HL-60 (cell line): ENCODE results near the gene MLYCD.

ENCODE experiments used
- DNase-seq, 2 experiments: peaks; one replicate each; pipeline ENCODE4 v3.0.0-alpha.2; 2010 to 2020; ENCODE audit warnings: low read depth in 1 of 2, low spot score in 1 of 2
- H3K27ac ChIP-seq: fragments of 250-450 bp; sonication (Bioruptor Pico); replicated peaks from 2 replicates; pipeline ENCODE4 v1.5.1; 2020; ENCODE audit warnings: mild to moderate bottlenecking, moderate library complexity
- H3K27me3 ChIP-seq: fragments of 250-450 bp; sonication (Bioruptor Pico); 2 replicates; pipeline ENCODE4 v1.5.1; 2021; ENCODE audit warnings: mild to moderate bottlenecking, moderate library complexity; ENCODE audit not compliant: insufficient read depth, poor library complexity, severe bottlenecking
- H3K4me3 ChIP-seq: replicated peaks from 2 replicates; pipeline ENCODE4 v1.5.1; 2011; ENCODE audit warnings: mild to moderate bottlenecking, control low read depth, low read length; ENCODE audit not compliant: insufficient read depth
- GABPA ChIP-seq: IDR thresholded peaks from 2 replicates; pipeline ENCODE4 v1.6.1; 2012; ENCODE audit warnings: low read depth
- POLR2AphosphoS5 ChIP-seq: IDR thresholded peaks from 2 replicates; pipeline ENCODE4 v1.6.1; 2012; ENCODE audit warnings: low read depth
- SPI1 ChIP-seq: IDR thresholded peaks from 2 replicates; pipeline ENCODE4 v1.6.1; 2012; ENCODE audit warnings: low read depth, mild to moderate bottlenecking, borderline replicate concordance
- TF ChIP-seq, protein P1 (sequence below): IDR thresholded peaks from 2 replicates; pipeline ENCODE4 v1.6.1; 2012; ENCODE audit warnings: low read depth; ENCODE audit not compliant: insufficient replicate concordance
- TF ChIP-seq, protein P2 (sequence below): IDR thresholded peaks from one replicate; pipeline ENCODE4 v1.5.1; 2011; ENCODE audit warnings: low read length, control low read depth, inconsistent platforms; ENCODE audit not compliant: insufficient read depth

MLYCD gene

DNA sequence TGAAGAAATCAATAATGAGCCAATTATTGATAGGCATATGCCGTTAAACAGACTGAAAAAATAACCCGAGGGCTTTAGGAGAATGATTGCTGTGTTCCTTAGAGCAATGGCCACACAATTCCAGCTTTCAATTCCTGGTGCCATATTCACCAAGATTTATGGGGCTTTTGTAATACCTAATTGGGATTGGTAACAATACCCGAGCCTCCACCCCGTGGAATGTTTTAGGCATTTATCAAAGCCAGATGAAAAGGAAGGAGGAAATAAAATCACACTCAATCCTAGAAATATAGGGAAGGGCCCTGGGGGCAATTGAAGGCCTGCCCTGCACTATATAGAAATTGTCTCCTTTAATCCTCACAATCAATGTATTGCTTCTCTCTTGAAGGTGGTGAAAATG is 42.1 kb upstream of the MLYCD start:
- no peak overlapping the region for H3K4me3 ChIP-seq
- H3K27me3 ChIP-seq, result peaks cover 2% of the 10 kb centered on the region
- no peak overlapping the region for H3K27ac ChIP-seq
- TF ChIP-seq GABPA (no peak), SPI1 (no peak), POLR2AphosphoS5 (no peak)
- TF ChIP-seq, protein P1, sequence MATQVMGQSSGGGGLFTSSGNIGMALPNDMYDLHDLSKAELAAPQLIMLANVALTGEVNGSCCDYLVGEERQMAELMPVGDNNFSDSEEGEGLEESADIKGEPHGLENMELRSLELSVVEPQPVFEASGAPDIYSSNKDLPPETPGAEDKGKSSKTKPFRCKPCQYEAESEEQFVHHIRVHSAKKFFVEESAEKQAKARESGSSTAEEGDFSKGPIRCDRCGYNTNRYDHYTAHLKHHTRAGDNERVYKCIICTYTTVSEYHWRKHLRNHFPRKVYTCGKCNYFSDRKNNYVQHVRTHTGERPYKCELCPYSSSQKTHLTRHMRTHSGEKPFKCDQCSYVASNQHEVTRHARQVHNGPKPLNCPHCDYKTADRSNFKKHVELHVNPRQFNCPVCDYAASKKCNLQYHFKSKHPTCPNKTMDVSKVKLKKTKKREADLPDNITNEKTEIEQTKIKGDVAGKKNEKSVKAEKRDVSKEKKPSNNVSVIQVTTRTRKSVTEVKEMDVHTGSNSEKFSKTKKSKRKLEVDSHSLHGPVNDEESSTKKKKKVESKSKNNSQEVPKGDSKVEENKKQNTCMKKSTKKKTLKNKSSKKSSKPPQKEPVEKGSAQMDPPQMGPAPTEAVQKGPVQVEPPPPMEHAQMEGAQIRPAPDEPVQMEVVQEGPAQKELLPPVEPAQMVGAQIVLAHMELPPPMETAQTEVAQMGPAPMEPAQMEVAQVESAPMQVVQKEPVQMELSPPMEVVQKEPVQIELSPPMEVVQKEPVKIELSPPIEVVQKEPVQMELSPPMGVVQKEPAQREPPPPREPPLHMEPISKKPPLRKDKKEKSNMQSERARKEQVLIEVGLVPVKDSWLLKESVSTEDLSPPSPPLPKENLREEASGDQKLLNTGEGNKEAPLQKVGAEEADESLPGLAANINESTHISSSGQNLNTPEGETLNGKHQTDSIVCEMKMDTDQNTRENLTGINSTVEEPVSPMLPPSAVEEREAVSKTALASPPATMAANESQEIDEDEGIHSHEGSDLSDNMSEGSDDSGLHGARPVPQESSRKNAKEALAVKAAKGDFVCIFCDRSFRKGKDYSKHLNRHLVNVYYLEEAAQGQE, result no peak
- TF ChIP-seq, protein P2, sequence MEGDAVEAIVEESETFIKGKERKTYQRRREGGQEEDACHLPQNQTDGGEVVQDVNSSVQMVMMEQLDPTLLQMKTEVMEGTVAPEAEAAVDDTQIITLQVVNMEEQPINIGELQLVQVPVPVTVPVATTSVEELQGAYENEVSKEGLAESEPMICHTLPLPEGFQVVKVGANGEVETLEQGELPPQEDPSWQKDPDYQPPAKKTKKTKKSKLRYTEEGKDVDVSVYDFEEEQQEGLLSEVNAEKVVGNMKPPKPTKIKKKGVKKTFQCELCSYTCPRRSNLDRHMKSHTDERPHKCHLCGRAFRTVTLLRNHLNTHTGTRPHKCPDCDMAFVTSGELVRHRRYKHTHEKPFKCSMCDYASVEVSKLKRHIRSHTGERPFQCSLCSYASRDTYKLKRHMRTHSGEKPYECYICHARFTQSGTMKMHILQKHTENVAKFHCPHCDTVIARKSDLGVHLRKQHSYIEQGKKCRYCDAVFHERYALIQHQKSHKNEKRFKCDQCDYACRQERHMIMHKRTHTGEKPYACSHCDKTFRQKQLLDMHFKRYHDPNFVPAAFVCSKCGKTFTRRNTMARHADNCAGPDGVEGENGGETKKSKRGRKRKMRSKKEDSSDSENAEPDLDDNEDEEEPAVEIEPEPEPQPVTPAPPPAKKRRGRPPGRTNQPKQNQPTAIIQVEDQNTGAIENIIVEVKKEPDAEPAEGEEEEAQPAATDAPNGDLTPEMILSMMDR, result no peak
- no peak for DNase-seq

DNA sequence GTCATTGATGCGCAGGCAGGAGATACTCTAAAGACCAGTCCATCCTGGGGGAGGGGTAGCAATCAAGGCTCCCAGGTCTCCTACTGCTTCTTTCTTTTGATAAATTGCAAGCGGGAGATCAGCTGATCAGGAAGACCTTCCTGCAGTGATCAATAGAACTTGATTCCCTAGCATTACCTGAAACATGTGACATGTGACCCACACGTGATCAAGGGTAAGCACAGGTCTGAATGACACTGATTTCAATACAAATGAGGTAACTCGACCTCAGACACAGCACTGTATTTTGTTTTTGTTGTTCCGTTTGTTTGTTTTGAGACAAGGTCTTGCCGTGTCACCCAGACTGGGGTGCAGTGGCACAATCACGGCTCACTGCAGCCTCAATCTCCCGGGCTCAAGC is 39.6 kb upstream of the MLYCD start:
- Histone ChIP-seq H3K27ac (no peak overlapping the region), H3K27me3 (peaks cover 2% of the 10 kb centered on the region), H3K4me3 (no peak overlapping the region)
- DNase-seq, result no peak
- TF ChIP-seq, protein P2, result no peak
- TF ChIP-seq GABPA (no peak), SPI1 (no peak), POLR2AphosphoS5 (no peak)
- TF ChIP-seq, protein P1, result no peak

DNA sequence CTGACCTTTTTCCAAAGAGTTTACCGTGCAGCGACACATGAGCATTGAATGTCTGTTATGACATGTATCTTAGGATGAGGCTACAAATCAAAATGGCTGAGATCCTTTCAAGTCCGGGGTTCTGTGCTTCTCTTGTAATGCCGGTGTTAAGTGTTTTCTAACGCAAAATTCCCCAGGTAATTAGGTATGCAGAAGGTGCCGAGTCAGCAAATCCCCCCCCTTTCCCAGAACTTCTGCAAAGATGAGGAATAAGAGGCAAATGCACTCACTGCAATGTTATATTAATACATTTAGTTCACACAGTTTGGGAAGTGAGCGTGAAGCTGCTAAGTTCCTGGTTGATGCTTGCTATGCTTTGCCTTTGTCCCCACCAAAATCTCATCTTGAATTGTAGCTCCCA is 36.3 kb upstream of the MLYCD start:
- TF ChIP-seq POLR2AphosphoS5 (no peak), SPI1 (no peak), GABPA (no peak)
- TF ChIP-seq, protein P2, result no peak
- TF ChIP-seq, protein P1, result no peak
- DNase-seq, result no peak

More for the DNA sequence above, 36.3 kb upstream of the MLYCD start:
- Histone ChIP-seq H3K27me3 (peaks cover 2% of the 10 kb centered on the region), H3K4me3 (no peak overlapping the region), H3K27ac (no peak overlapping the region)
